NCI-H526 (cell line): Measurements from ENCODE around the gene NAALAD2.
"Not testable (repeated sequence)": the region's sequence is repeated elsewhere in the genome, so short reads cannot be mapped to it uniquely, and the experiment has no call there.

Experiments
- DNase-seq, 2 experiments: peaks; one replicate each; lab custom pipeline; 2025; lab: John Stamatoyannopoulos, UW

The NAALAD2 gene

DNA sequence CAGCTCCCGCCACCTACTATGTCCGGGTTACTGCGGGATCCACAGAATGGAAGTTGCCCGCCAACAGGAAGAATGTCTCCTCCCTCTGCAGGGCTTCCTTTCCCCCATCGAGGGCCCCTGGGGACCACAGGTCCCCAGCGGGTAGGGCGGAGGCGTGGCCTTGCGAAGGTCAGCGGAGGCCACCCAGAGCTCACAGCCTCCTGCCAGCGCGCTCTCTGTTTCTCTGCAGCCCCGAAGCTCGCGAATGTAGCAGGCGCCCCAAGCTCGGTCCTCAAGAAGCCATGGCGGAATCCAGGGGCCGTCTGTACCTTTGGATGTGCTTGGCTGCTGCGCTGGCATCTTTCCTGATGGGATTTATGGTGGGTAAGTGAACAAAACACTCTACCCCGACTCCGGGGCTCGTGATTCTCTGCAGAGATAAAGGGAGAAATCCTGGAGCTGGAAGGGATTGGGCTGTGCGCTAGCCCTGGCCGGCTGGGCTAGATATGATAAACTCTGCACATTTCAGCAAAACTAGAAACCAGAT, at the start of gene NAALAD2:
Gene NAALAD2 (plus strand): TSS at position 186 of the 526 bp plus-strand sequence. CDS start 96 bp downstream, at position 282.
- DNase-seq: peak in 1 of 2 experiments; percentile 64

DNA sequence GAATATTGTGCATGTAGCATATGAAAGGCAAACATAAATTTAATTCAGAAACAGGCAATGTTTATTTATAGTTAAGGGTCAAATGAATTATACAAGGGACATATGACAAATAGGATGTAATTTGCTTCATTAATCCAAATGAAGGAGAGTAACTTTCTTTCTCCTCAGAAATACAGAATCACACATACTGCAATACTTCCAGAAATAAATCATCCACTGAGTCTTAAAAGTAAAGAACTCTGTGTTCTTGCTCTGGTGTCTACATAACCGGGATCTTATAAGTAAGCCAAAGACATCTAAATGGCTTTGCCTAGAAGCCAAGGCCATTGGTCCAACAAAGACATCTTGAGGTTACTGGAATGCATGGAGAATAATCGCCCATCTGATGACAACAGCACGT, 48.8 kb upstream of the NAALAD2 start, which contains the start of gene UBTFL1:
Gene UBTFL1 (plus strand): TSS at position 301 of the 400 bp plus-strand sequence. CDS start 0 bp downstream, at position 301.
- DNase-seq: not testable (repeated sequence)

DNA sequence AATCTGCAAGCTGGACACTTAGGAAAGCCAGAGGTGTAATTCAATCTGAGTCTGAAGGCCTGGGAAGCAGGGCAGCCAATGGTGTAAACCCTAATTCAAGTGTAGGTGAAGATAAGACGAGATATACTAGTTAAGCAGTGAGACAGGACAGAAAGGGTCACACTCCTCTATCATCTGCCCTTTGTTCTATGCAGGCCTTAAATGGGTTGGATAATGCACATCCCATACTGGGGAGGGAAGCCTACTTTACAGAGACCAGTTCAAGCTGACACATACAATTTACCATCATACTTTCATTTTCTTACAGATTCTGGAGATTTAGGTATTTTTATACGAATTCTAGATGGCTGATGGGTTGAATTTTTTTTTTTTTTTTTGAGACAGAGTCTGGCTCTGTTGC, 45.7 kb upstream of the NAALAD2 start:
- not testable (repeated sequence) for DNase-seq

DNA sequence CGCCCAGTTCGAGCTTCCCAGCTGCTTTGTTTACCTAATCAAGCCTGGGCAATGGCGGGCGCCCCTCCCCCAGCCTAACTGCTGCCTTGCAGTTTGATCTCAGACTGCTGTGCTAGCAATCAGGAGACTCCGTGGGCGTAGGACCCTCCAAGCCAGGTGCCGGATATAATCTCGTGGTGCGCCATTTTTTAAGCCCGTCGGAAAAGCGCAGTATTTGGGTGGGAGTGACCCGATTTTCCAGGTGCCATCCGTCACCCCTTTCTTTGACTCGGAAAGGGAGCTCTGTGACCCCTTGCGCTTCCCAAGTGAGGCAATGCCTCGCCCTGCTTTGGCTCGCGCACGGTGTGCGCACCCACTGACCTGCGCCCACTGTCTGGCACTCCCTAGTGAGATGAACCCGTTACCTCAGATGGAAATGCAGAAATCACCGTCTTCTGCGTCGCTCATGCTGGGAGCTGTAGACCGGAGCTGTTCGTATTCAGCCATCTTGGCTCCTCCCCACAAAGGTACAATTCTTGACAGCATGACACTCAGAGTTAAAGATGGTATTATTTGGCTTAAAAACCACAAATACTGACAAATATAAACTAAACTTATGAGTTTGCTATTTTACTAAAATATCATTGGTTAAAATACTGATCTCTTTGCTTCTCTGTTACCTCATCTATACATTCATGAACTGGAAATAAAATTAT, 39.1 kb upstream of the NAALAD2 start:
- not testable (repeated sequence) for DNase-seq

DNA sequence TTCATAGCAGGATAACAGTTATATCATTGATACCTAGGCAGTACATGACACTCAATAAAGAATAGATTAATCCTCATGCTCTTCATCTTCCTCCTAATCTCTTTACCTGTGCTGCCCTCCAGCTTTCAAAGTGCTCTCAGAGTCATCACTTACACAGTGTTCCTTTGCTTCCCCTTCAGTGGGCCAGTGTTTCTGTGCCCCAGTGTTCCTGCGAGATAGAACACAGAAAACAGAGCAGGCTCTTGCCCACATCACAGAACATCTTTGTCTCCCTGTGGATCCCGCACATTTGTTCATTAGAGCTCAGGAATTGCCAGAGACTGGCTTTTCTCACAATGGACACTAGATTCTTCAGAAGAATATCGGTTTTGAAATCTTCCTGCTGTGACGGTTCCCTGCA, 36.2 kb upstream of the NAALAD2 start:
- DNase-seq: peak in 1 of 2 experiments; percentile 11

DNA sequence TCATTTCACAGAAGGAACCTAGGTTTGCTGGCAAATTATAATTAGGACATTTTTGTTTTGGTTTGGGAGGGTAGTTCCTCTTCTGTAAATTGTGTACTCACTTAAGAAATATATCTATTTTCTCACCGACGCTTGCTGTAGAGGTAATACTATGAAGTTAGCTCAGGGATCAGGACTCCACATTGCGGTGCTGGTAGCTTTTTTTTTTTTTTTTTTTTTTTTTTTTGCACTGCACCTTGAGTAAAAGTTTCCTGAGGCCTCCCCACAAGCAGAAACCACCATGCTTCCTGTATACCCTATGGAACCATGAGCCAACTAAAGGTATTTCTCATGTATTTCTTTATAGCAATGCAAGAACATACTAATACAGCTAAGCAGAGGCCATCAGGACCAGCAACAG, 34.0 kb upstream of the NAALAD2 start:
- DNase-seq: no peak

DNA sequence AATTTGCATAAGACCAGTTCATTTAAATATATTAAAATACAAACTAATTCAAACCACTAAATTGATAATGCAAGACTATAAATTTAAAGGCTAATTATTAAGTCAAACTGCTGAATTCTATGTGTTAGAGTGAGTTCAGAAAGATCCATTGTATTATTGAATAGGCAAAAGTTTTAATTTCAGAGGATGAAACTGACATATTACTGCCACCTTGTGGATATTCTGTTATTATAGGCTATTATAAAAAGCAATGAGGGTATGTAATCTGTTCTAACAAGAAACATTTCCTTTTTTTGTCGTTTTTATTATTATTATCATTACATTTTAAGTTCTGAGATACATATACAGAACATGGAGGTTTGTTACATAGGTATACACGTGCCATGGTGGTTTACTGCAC, 20.9 kb upstream of the NAALAD2 start:
- peak in 1 of 2 experiments; percentile 55 for DNase-seq

DNA sequence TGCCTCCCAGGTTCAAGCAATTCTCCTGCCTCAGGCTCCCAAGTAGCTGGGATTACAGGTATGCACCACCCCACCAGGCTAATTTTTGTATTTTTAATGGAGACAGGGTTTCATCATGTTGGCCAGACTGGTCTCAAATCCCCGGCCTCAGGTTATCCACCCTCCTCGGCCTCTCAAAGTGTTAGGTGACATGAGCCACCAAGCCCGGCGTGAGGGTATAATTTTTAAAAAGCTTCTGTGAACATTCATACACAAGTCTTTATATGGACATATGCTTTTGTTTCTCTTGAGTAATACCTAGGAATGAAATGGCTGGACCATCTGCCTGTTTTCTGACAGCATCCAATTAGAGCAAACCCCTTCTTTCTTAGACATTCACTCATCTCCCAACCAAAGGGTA, 14.3 kb upstream of the NAALAD2 start:
- no peak for DNase-seq

DNA sequence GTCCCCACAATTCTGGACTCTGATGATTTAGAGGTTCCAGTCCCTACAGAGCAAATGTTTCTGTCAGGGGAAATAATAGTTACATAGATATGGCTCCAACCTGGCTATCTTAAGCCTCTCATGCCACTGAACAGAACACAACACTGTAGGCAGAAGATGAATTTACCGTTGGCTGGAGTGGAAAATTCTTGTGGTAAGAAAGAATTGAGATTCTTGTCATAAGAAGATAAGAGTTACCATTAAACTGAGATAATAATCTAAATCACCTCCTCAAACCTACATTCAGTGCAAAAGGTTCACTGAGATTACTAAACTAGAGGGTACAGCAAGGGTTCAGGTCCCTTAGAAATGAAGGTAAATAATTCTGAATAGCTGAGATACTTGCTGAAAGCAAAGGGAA, 10.1 kb upstream of the NAALAD2 start:
- no peak for DNase-seq

DNA sequence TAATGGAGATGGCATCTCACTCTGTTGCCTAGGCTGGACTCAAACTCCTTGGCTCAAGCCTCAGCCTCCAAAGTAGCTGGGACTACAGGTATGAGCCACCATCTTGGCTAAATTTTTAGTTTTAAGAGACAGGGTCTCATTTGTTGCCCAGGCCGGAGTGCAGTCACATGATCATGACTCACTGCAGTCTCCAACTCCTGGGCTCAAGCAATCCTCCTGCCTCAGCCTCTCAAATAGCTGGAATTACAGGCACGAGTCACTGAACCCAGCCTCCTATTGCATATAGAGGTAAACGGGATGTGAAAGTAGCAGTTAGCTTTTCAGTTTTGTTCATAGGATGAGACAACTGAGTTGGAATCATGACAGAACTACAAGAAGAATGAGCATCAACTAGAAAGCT, 9.5 kb upstream of the NAALAD2 start:
- DNase-seq: no peak

DNA sequence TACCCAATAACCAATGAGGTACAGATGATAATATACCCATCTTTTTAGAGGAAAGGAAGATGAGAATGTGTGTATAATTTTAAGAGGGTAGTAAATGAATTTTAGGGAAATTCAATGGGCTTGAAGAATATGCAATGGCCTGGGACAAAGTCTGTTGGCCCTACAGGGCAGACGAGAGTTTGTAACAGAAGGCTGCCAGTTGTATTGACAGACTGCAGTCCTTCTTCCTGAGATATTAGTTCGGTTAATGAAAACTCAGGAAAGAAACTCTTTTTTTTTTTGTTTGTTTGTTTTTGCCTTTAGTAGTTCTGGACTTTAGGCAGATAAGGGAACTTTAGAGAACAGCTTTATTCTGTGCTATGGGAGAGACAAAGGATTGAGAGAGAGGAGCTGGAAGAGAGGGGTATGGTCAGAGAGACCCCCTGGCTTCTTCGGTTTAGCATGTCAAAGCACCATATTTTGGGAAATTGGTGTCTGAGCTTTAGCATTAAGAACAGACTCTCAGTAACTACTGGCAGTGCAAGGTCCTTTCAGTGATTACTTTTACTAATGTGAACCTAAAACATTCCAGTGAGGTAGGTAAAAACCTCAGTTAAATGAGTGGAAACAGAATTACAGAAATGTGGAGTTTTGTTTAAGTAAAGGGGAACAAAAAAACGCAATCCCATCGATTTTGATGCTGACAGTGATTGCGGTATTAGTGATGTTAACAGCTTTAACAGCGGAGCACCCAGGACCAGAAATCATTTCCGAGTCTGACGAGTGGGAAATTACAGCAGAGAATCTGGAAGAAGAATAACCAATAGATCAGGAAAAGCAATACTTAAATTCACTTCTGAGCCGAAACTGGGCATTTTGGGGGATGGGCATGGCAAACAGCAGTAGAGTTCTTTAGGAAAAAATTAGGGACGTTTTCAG, 644 bp upstream of the NAALAD2 start:
- no peak for DNase-seq

DNA sequence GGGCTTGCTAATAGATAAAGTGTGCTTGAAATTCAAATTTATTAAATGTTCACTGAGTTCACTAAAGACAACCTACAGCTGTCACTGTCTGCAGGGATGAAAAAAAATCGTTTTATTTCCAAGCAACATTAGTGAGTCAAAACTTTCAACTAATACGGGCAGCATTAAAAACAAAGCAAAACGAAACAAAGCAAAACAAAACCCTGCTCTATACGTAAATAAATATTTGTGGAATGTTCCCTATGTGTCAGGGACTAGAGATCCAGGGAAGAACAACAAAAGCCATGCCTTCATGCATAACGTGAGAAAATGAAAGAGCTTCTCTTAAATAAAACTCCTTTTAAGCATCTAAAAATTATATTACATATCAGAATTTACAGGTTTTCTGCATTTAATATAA, 553 bp downstream of the NAALAD2 start:
- DNase-seq: no peak

DNA sequence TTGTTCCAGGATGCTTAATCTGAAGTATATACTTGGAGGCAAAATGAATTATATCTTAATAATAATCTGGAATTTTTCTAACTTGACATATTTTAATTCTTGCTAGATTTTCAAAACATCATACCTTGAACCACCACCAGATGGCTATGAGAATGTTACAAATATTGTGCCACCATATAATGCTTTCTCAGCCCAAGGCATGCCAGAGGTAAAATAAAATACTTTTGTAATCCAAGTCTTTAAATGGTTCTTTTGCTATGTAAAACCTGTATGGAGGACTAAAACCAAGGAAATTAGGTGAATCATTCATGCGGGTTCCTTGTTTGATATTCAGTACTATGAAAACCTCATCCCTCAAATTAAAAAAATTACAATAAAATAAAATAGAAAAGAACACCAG, 14.4 kb downstream of the NAALAD2 start:
- DNase-seq: no peak

DNA sequence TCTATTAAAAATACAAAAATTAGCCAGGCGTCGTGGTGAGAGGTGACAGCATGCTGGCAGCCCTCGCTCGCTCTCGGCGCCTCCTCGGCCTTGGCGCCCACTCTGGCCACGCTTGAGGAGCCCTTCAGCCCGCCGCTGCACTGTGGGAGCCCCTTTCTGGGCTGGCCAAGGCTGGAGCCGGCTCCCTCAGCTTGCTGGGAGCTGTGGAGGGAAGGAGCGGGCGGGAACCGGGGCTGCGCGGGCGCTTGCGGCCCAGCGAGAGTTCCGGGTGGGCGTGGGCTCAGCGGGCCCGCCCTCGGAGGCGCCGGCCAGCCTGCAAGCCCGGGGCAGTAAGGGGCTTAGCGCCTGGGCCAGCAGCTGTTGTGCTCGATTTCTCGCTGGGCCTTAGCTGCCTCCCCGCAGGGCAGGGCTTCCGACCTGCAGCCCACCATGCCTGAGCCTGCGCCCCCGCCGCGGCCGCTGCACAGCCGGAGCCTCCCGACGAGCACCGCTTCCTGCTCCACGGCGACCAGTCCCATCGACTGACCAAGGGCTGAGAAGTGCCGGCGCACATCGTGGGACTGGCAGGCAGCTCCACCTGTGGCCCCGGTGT, 32.6 kb downstream of the NAALAD2 start:
- DNase-seq: not testable (repeated sequence)

DNA sequence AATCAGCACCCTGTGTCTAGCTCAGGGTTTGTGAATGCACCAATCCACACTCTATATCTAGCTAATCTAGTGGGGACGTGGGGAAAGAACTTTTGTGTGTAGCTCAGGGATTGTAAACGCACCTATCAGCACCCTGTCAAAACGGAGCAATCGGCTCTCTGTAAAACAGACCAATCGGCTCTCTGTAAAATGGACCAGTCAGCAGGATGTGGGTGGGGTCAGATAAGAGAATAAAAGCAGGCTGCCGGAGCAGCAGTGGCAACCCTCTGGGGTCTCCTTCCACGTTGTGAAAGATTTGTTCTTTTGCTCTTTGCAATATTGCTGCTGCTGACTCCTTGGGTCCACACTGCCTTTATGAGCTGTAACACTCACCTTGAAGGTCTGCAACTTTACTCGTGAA, 33.2 kb downstream of the NAALAD2 start:
- DNase-seq: not testable (repeated sequence)

DNA sequence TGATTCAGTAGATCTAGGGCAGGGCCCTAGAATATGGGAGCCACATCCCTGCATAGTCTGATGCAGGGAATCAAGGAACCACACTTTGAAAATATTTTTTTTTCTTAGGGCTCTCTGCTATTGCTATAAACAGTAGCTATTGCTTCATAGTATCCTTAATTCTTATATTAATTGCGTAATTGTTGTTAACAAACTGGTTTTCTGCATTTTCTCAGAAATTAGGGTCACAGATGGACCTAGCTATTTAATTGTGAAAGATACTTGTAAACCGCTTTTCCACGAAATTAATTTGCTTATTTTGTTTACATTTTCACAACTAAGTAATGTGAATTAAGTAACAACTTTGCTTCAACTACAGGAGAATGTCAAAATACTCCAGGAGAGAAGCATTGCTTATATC, 34.1 kb downstream of the NAALAD2 start:
- DNase-seq: no peak

DNA sequence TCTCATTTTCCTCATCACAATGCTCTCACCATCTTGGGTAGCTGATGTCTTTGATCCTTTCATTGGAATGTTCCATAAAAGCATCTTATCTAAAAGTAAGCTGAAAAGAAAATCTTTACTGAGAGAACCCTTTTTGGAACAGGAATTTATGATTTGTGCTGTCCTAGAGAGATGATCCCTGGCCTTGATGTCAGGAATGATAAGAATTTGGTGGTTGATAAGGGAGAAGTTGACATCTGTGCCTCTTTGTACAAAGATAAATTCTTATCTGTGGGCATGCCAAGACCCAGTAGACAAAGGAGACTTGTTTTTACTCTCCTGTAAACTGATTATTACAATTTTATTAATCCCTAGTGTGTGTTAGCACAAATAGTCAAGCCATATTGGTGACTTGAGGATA, 36.9 kb downstream of the NAALAD2 start:
- DNase-seq: no peak

DNA sequence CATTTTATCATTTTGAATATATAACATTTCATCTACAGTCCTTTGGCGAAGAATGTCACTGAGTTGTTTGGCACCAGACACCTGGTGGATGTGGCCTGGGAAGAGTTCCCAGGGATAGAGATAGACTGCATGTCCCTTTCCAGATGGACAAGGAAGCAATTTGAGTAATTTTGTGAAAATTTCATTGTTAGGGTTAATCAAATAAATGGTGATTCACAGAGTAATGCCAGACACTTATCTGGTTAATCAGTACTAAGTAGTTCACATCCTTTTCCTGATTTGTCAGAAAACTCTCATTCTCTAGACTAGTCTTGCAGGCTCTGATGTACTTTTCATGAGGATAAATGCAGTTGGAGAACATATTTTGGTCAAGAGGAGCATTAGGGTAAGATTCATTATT, 41.6 kb downstream of the NAALAD2 start:
- no peak for DNase-seq

DNA sequence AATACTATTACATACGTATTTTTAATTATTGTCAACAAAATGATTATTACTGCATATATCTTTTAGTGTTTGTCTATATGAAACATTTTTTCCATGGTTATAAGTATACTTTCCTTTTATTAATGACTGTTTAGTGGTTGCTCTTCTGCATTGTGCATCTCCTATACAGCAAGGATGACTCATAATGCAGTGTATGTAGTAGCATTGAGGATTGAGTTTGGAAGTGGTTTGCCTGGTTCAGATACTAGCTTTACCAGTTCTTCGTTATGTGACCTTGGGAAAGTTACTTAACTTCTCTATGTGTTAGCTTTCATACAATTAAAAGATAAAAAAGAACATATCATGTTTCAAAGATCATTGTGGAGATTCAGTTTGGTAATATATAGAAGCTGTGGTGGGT, 44.3 kb downstream of the NAALAD2 start:
- DNase-seq: no peak

DNA sequence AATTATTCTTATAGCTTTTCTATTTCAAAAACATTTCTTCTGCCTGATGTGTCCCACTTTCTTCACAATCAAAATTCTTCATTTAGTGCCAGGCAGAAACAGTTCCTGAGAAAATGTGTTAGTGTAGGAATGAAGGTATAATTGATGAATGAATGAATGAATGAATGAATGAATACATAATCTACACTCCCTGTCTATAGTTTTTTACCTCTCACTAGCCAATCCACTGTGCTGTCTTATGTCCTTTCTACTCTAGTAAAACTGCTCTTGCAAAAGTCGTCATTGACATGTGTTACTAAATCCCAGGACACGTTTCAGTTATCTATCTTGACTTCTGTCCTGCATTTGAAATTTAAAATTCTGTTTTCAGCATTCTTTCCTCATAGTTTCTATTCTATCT, 45.5 kb downstream of the NAALAD2 start:
- no peak for DNase-seq

DNA sequence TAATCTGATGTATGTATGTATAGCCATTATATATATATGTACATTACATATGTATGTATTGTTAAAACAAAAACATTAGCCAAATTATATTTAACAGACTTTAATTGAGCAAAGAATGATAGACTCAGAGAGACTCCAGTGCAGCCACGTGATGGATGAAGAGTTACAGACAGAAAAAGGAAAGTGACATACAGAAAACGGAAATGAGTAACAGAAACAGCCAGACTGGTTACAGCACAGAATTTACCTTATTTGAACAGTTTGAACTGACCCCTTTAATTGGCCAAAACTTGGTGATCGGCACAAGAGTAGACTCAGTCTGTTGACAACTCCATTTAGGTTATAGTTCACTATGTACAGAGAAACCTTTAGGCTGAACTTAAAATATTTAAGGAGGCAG, 53.4 kb downstream of the NAALAD2 start:
- DNase-seq: no peak

DNA sequence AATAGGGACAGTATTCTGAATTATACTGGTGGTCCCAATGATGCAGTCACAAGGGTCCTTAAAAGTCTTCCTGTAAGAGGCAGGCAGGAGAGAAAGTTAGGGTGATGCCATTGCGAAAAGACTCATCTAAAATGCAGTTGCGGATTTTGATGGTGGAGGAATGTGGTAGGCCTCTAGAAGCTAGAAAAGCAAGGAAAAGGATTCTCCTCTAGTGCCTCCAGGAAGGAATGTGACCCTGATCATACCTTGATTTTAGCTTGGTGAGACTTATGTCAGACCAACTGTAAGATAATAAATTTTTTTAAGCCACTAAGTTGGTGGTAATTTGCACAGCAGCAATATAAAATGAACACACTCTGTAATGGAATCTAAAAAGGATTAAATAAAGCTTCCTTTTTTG, 54.5 kb downstream of the NAALAD2 start:
- DNase-seq: no peak
